Caco-2 (cell line): Measurements from ENCODE around the gene SH3RF2. TPM values are rescaled to one million over a fixed set of nuclear protein-coding genes. Genes with fewer than 3 reads are reported as not detected.

Source experiments
- BruUV-seq: library from RNA; stranded (reverse); fragments of 400-500 nt; replicated peaks from 2 replicates; lab custom pipeline; 2021; lab: Mats Ljungman, UMichigan
- CTCF ChIA-PET: fragments of 300-600 bp; sonication (Branson Sonifier 250); formaldehyde crosslinking; loops from one replicate; lab custom pipeline; 2022; ENCODE audit warnings: antibody characterized with exemption; lab: Charles Lee
- POLR2A ChIA-PET: fragments of 300-600 bp; sonication (Branson Sonifier 250); formaldehyde crosslinking; loops from one replicate; lab custom pipeline; 2022; ENCODE audit warnings: antibody characterized with exemption; lab: Charles Lee
- DNase-seq, 2 experiments: peaks; one replicate each; pipeline versions ENCODE4 v3.0.0 to v3.0.0-alpha.2; 2020 to 2022
- H3K27me3 ChIP-seq: replicated peaks from 2 replicates; pipeline ENCODE4 v1.6.0; 2011; ENCODE audit warnings: low read length; ENCODE audit not compliant: control insufficient read depth, insufficient read depth
- H3K36me3 ChIP-seq: 2 replicates; pipeline ENCODE4 v1.5.1; 2011; ENCODE audit warnings: low read length; ENCODE audit not compliant: control insufficient read depth, insufficient read depth
- H3K4me1 ChIP-seq: fragments of 250-450 bp; sonication (Bioruptor Pico); 2 replicates; pipeline ENCODE4 v1.5.1; 2020; ENCODE audit warnings: mild to moderate bottlenecking
- H3K4me3 ChIP-seq: 2 replicates; pipeline ENCODE4 v1.5.1; 2011; ENCODE audit warnings: low read depth, mild to moderate bottlenecking, control low read depth, low read length
- H3K9me3 ChIP-seq: fragments of 250-450 bp; sonication (Bioruptor Pico); 2 replicates; pipeline ENCODE4 v1.5.1; 2020; ENCODE audit warnings: mild to moderate bottlenecking, moderate library complexity
- H3K27ac Mint-ChIP-seq: one replicate; pipeline ENCODE4 v1.8.0; 2022; ENCODE audit warnings: mixed read lengths; ENCODE audit not compliant: unreplicated experiment
- H3K27me3 Mint-ChIP-seq: one replicate; pipeline ENCODE4 v1.8.0; 2022; ENCODE audit warnings: mixed read lengths; ENCODE audit not compliant: insufficient read depth, unreplicated experiment
- H3K36me3 Mint-ChIP-seq: one replicate; pipeline ENCODE4 v1.8.0; 2022; ENCODE audit warnings: mild to moderate bottlenecking, mixed read lengths; ENCODE audit not compliant: insufficient read depth, unreplicated experiment
- H3K4me1 Mint-ChIP-seq: one replicate; pipeline ENCODE4 v1.8.0; 2022; ENCODE audit warnings: low read depth, mixed read lengths; ENCODE audit not compliant: unreplicated experiment
- H3K4me3 Mint-ChIP-seq: one replicate; pipeline ENCODE4 v1.8.0; 2022; ENCODE audit warnings: mild to moderate bottlenecking, moderate library complexity, mixed read lengths; ENCODE audit not compliant: unreplicated experiment
- H3K9me3 Mint-ChIP-seq: one replicate; pipeline ENCODE4 v1.8.0; 2022; ENCODE audit warnings: mixed read lengths; ENCODE audit not compliant: unreplicated experiment
- CTCF ChIP-seq, 2 experiments: fragments of 200-600 bp in 1 of 2; IDR thresholded peaks; 1 replicate in 1 of 2; 2 replicates in 1 of 2; pipeline versions ENCODE4 v1.5.1 to v1.8.0; 2011 to 2022; ENCODE audit warnings: antibody characterized with exemption in 1 of 2, control low read depth in 1 of 2, inconsistent platforms in 1 of 2, low read depth in 1 of 2, low read length in 1 of 2, mild to moderate bottlenecking in 1 of 2, moderate library complexity in 1 of 2; ENCODE audit not compliant: insufficient read depth in 1 of 2, severe bottlenecking in 1 of 2, unreplicated experiment in 1 of 2
- intact Hi-C: fragments of 100-400 bp; cut with micrococcal nuclease; formaldehyde crosslinking; loops from one replicate; pipeline ENCODE4 v1.10.0; 2022; ENCODE audit not compliant: unreplicated experiment
- total RNA-seq: library from RNA; stranded (reverse); gene quantifications from 2 replicates; pipeline ENCODE4 v1.2.3, GENCODE V29; 2022

The SH3RF2 gene
- total RNA-seq, 1 experiment from 2014 or later, result 49.4 TPM

GRCh38 chr5:145947581-145947980 is 11.2 kb downstream of the SH3RF2 start:
- no peak for DNase-seq
- Mint-ChIP-seq H3K9me3 (no peaks in the 10 kb centered on the region), H3K27me3 (no peaks in the 10 kb centered on the region), H3K27ac (no peak overlapping the region), H3K4me1 (peaks cover 63% of the 10 kb centered on the region), H3K36me3 (peaks cover 67% of the 10 kb centered on the region), H3K4me3 (no peak overlapping the region)
- Histone ChIP-seq H3K4me3 (no peak overlapping the region), H3K9me3 (no peaks in the 10 kb centered on the region), H3K4me1 (peaks cover 41% of the 10 kb centered on the region), H3K27me3 (no peaks in the 10 kb centered on the region), H3K36me3 (peaks cover 3% of the 10 kb centered on the region)
- POLR2A ChIA-PET, result interaction anchor here (0.6 kb wide), 1 partner anchor 29 kb away, joined by 4 read pairs; no protein-coding TSS in a partner anchor
- CTCF ChIA-PET, result interaction anchor here (0.6 kb wide), 1 partner anchor 110 kb away, joined by 6 read pairs; no protein-coding TSS in a partner anchor
- no TSS peak for BruUV-seq
- no peak for TF ChIP-seq CTCF (IDR thresholded peaks at IDR 0.05; ENCODE audit: insufficient read depth in 1 of 2, low read depth in 1 of 2, low read length in 1 of 2, severe bottlenecking in 1 of 2, unreplicated experiment in 1 of 2)
- intact Hi-C loops, result no loop called here

DNA sequence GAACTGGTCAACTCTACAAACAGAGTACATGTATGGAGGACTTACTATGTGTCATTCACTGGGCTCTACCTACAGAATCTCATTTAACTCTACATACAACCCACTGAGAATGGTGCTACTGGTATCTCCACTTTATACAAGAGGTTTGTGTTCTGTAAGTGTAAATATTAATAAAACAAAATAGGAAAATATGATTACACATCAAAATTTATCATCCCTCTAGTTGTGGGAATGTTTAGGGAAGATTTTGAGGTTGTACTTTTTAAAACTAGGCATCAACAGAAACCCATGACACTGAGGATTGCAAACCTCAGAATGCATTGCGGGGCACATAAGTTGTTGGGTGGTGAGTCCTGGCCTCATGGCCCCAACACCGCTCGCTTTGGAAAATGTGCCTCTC is 11.7 kb downstream of the SH3RF2 start:
- Histone ChIP-seq H3K36me3 (peaks cover 2% of the 10 kb centered on the region; the same call in 1 of the 2 replicates), H3K27me3 (no peaks in the 10 kb centered on the region), H3K4me1 (peaks cover 39% of the 10 kb centered on the region), H3K9me3 (no peaks in the 10 kb centered on the region), H3K4me3 (no peak overlapping the region)
- no peak for TF ChIP-seq CTCF (IDR thresholded peaks at IDR 0.05; ENCODE audit: insufficient read depth in 1 of 2, low read depth in 1 of 2, low read length in 1 of 2, severe bottlenecking in 1 of 2, unreplicated experiment in 1 of 2)
- Mint-ChIP-seq H3K27ac (no peak overlapping the region), H3K9me3 (no peaks in the 10 kb centered on the region), H3K36me3 (peaks cover 67% of the 10 kb centered on the region), H3K4me1 (peaks cover 61% of the 10 kb centered on the region), H3K4me3 (no peak overlapping the region), H3K27me3 (no peaks in the 10 kb centered on the region)
- ChIA-PET CTCF (interaction anchor here (0.6 kb wide), 1 partner anchor 111 kb away, joined by 6 read pairs; no protein-coding TSS in a partner anchor), POLR2A (interaction anchor here (0.6 kb wide), 1 partner anchor 28 kb away, joined by 4 read pairs; no protein-coding TSS in a partner anchor)
- intact Hi-C loops, result no loop called here
- no peak for DNase-seq
- no TSS peak for BruUV-seq

- Mint-ChIP-seq H3K27ac (no peak overlapping the region), H3K9me3 (no peaks in the 10 kb centered on the region), H3K27me3 (no peaks in the 10 kb centered on the region), H3K4me1 (peaks cover 52% of the 10 kb centered on the region), H3K36me3 (peaks cover 71% of the 10 kb centered on the region), H3K4me3 (no peak overlapping the region)
- TF ChIP-seq CTCF (IDR thresholded peaks at IDR 0.05; ENCODE audit: insufficient read depth in 1 of 2, low read depth in 1 of 2, low read length in 1 of 2, severe bottlenecking in 1 of 2, unreplicated experiment in 1 of 2), result no peak
- Histone ChIP-seq H3K9me3 (no peaks in the 10 kb centered on the region), H3K4me3 (no peak overlapping the region), H3K4me1 (peaks cover 31% of the 10 kb centered on the region), H3K36me3 (peaks cover 2% of the 10 kb centered on the region; the same call in 1 of the 2 replicates), H3K27me3 (no peaks in the 10 kb centered on the region)
- BruUV-seq, result no TSS peak
- POLR2A ChIA-PET, result no interaction called here
- DNase-seq, result no peak
- intact Hi-C loops, result no loop called here
- CTCF ChIA-PET, result no interaction called here
Observed at GRCh38 chr5:145948921-145949320, 12.5 kb downstream of the SH3RF2 start.
